Head of caudate nucleus (tissue), 42 donors: ENCODE results near the gene BCR.

Experiments
- DNase-seq, 42 donors: peaks; one replicate each; pipeline versions ENCODE4 v3.0.0 to v3.0.0-alpha.2; 2020 to 2021; ENCODE audit warnings: mixed read lengths in 7 of 42
- intact Hi-C: fragments of 100-400 bp; cut with DNase I; formaldehyde crosslinking; loops from one replicate; pipeline ENCODE4 v1.15.0; 2022

The BCR gene

GRCh38 chr22:23166841-23167616 lies 13.3 kb upstream of the BCR start:
- peak in 6 of 42 donors; percentile 40 to 60 (median 52) for DNase-seq
- intact Hi-C loops: no loop called here

GRCh38 chr22:23168391-23169042 lies 11.8 kb upstream of the BCR start:
- no peak for DNase-seq
- intact Hi-C loops: no loop called here

GRCh38 chr22:23169043-23169406 lies 11.3 kb upstream of the BCR start:
- intact Hi-C loops: no loop called here
- DNase-seq: no peak

DNA sequence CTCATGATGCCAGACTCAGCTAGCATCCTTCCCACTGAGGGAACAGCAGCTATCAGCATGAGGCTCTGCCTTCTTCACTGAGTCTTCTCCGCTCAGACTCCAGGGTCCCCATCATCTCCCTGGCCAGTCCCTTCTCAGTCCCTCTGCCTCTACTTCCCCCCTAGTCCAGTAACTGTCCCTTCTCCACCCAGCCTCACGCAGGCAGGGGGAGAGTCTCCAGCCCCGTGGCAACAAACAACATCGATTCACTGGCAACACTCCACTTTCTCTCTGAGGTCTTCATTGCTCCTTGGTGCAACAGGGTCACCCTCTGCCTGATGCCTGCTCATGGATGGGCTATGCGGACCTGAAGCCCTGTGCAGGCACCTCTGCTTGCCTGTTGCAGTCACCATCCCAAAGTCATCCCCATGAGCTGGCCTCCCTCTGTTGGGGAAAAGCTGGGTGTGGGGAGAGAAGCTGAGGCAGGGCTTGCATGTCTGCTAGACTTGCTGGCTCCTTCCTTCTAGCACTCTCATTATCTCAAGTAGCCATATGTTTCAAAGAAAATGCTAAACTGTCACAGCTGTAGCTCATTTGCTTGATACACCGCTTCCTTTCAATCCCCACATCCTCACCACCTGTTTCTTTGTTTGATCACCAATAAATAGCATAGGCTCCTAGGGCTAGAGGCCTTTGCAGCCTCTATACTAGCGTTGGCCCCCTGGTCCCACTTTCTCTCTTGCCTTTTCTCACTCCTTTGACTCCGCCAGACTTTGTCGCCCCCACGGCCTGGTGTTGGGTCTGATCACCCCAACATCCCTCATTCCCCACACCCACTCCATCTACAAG lies 4.3 kb upstream of the BCR start:
- intact Hi-C loops: loop anchor here (10.0 kb wide), 1 partner anchor 209 kb away; no protein-coding TSS in a partner anchor
- no peak for DNase-seq

DNA sequence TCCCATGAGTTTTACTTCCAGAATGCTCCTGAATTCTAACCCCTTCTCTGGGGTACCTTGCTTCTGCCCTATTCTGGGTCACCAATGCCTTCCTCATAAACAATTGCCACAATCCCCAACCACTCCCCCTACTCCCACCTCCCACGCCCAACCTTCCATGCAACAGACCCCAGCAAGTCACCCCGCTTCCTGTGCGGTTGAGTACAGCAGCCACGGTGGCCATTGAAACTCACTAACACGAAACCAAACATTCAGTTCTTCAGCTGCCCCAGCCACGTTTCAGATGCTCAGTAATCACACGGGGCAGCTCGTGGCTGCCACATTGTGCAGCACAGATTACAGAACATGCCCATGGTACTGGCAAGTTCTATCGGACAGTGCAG lies 3.7 kb upstream of the BCR start:
- intact Hi-C loops: loop anchor here (10.0 kb wide), 1 partner anchor 208 kb away; no protein-coding TSS in a partner anchor
- no peak for DNase-seq

DNA sequence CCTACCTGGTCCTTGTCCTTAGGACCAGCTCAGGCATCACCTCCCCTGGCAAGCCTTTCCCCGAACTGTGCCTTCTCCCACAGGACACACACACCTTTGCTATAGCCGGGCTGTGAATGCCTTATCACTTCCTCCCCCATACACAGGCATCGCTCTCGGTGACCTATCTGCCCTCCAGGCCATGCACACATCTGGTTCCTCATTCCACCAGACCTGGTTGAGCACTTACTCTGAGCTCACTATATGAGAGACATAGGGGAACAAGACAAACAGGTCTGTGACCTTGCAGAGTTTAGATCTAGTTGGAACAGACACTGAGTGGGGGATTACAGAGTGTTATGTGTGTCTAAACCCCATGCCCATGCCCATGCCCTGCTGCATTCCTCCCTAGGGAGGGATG lies 3.1 kb upstream of the BCR start:
- intact Hi-C loops: loop anchor here (10.0 kb wide), 1 partner anchor 208 kb away; no protein-coding TSS in a partner anchor
- DNase-seq: no peak

- peak; percentile 45 to 91 (median 78) for DNase-seq
- intact Hi-C loops: loop anchor here (2.0 to 10.0 kb wide), 2 partner anchors 104 to 206 kb away; no protein-coding TSS in a partner anchor
Observed at GRCh38 chr22:23178512-23179254, 1.6 kb upstream of the BCR start.

DNA sequence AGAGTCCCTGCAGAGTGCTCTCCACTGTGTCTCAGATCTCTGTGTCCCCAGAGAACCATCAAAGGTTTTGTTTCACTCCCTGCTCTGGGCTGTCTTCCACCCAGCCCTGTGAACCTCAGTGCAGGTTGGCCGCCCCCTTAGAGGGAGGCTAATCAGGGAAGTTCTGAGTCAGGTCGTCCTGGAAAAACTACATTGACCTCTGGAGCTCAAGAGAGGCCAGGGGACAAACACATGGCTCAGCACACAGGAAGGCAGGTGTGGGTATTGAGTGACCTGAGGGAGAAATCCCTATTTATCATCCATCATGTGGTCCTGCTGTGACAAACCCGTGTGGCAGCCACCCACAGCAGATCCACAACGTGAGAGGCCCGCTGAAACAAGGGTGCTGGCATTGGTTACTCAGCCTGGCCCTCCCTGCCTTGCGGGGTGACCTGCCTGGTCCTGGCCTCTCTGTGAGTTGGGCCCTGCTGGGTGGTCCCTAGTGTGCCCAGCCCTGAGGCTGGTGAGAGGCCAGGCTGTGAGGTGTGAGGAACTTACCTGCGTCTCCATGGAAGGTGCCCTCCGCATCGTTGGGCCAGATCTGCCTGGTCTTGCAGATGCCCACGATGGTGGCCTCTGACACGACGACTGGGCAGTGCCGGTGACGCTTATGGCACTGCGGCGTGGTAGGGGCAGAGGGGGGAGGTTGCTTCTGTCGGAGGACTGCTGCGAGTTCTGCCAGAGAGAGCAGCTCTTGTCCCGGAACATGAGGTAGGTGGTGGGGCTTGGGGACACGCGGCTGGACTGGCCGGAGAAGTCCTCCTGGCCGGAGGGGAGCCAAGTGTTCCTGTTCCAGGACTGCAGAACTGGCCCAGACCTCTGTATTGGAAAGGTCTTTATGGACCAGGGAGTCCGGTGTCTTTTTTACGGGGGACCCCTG lies 669 bp upstream of the BCR start:
- DNase-seq: peak in 10 of 42 donors; percentile 19 to 56 (median 48)
- intact Hi-C loops: loop anchor here (2.0 to 10.0 kb wide), 2 partner anchors 103 to 205 kb away; no protein-coding TSS in a partner anchor

DNA sequence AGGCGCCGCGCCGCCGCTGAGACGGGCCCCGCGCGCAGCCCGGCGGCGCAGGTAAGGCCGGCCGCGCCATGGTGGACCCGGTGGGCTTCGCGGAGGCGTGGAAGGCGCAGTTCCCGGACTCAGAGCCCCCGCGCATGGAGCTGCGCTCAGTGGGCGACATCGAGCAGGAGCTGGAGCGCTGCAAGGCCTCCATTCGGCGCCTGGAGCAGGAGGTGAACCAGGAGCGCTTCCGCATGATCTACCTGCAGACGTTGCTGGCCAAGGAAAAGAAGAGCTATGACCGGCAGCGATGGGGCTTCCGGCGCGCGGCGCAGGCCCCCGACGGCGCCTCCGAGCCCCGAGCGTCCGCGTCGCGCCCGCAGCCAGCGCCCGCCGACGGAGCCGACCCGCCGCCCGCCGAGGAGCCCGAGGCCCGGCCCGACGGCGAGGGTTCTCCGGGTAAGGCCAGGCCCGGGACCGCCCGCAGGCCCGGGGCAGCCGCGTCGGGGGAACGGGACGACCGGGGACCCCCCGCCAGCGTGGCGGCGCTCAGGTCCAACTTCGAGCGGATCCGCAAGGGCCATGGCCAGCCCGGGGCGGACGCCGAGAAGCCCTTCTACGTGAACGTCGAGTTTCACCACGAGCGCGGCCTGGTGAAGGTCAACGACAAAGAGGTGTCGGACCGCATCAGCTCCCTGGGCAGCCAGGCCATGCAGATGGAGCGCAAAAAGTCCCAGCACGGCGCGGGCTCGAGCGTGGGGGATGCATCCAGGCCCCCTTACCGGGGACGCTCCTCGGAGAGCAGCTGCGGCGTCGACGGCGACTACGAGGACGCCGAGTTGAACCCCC lies 798 bp downstream of the BCR start:
- peak in 7 of 42 donors; percentile 26 to 61 (median 45) for DNase-seq
- intact Hi-C loops: no loop called here

- DNase-seq: peak in 2 of 42 donors; percentile 22 to 33
- intact Hi-C loops: no loop called here
Observed at GRCh38 chr22:23181721-23182308, 1.5 kb downstream of the BCR start.

- DNase-seq: peak in 7 of 42 donors; percentile 22 to 65 (median 40)
- intact Hi-C loops: no loop called here
Observed at GRCh38 chr22:23182309-23183060, 2.2 kb downstream of the BCR start.

- intact Hi-C loops: no loop called here
- peak; percentile 48 to 90 (median 75) for DNase-seq
Observed at GRCh38 chr22:23183061-23183698, 2.9 kb downstream of the BCR start.

- intact Hi-C loops: no loop called here
Observed at GRCh38 chr22:23184100-23184763, 3.9 kb downstream of the BCR start.

DNA sequence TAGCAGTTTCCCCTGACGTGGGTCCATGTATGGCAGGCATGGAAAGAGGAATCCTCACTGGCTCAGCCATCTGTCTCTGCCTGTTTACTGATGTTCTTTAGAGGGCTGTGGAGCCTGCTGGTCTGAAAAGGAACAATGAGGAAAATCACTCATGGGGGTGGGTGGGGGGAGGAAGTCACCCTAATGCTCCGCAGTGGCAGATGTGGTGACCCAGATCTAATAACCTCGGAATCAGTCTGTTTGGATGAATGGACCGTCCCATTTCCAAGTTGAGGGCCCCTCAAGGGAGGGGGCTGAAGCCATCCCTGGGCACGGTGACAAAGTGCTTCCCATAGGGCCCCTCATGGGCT lies 4.4 kb downstream of the BCR start:
- no peak for DNase-seq
- intact Hi-C loops: no loop called here

More at GRCh38 chr22:23184100-23184763, 3.9 kb downstream of the BCR start:
- no peak for DNase-seq

GRCh38 chr22:23187211-23187610 lies 6.9 kb downstream of the BCR start:
- DNase-seq: no peak
- intact Hi-C loops: no loop called here
